ENCODE results near the gene IRS2. TPM values are rescaled to one million over a fixed set of nuclear protein-coding genes. Genes with fewer than 3 reads are reported as not detected.

The IRS2 gene
- polyA plus RNA-seq, 1 of the 3 experiments (the other 2 are of a cell fraction): 7.0 TPM

DNA sequence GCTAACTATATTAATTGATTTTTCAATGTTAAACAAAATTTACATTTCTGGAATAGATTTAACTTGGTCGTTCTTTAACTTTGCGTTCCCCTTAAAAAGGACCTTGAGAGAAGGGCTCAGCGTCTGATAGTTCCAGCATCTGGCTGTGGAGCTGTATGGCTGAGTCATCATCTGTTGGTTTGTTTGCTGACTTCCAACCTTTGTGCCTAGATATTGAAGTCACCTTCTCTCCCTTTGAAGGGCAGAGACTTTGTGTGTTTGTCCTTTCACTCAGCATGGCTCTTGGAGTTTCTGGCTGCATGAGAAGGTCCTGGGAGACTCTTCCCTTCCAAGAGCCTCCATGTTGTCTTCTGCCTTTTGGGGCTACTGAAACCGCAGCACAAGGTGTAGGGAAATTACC is 16.6 kb upstream of the IRS2 start:
- ChIA-PET CTCF (no interaction called here), POLR2A (no interaction called here)
- 0 out of 2 replicates have a peak, but pooled peaks have one; percentile 2 for TF ChIP-seq FOSL2 (IDR thresholded peaks at IDR 0.05; ENCODE audit: borderline replicate concordance, low read depth)
- TF ChIP-seq EZH2phosphoT487 (IDR thresholded peaks at IDR 0.05; ENCODE audit: borderline replicate concordance, low read depth): no peak
- Histone ChIP-seq H3K4me3 (ENCODE audit: low read depth in 2 of 2, low read length in 1 of 2) (no peak overlapping the region), H3K79me2 (ENCODE audit: insufficient read depth) (no peaks in the 10 kb centered on the region), H3K27me3 (ENCODE audit: insufficient read depth) (no peaks in the 10 kb centered on the region), H3K27ac (ENCODE audit: low read depth in 2 of 2, low read length in 1 of 2) (no peak overlapping the region), H3K4me2 (no peak overlapping the region), H3K4me1 (ENCODE audit: control insufficient read depth in 1 of 2, insufficient read depth in 2 of 2, low read depth in 1 of 2, low read length in 1 of 2) (no peaks in the 10 kb centered on the region), H3K9me2 (no peaks in the 10 kb centered on the region), H3K9ac (no peak overlapping the region), H3K36me3 (replicated peaks in 1 of 2; ENCODE audit: control insufficient read depth in 1 of 2, insufficient read depth in 2 of 2, low read length in 1 of 2) (no peaks in the 10 kb centered on the region), H4K20me1 (ENCODE audit: insufficient read depth) (no peaks in the 10 kb centered on the region), H3F3A (replicated peaks; ENCODE audit: insufficient read depth) (peaks cover 4% of the 10 kb centered on the region), H3K9me3 (no peaks in the 10 kb centered on the region), H2AFZ (ENCODE audit: low read depth) (no peak overlapping the region)
- 89% methylated on average over 4 of the region's 4 CpGs for WGBS (ENCODE audit: low lambda C conversion rate)
- DNase-seq: no peak

DNA sequence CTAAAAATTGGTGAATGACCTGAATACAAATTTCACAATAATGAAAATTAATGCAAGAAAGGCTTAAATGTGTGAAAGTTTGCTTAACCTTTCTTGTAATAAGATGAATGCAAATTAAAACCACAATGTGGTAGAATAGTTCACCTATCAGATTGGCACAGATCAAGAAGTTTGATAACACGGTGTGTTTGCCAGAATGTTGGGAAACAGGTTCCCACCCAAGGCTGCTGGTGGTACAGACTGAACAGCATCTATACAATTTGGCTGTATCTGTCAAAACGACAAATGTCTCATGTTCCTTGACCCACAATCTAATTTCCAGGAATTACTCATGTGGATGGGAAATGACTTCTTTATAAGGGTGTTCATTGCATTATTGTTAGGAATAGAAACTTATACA is 8.6 kb upstream of the IRS2 start:
- Histone ChIP-seq H3K4me3 (ENCODE audit: low read depth in 2 of 2, low read length in 1 of 2) (no peak overlapping the region), H3K9ac (no peak overlapping the region), H3K9me3 (no peaks in the 10 kb centered on the region), H3K27ac (ENCODE audit: low read depth in 2 of 2, low read length in 1 of 2) (no peak overlapping the region), H3K79me2 (ENCODE audit: insufficient read depth) (no peaks in the 10 kb centered on the region), H3K9me2 (no peaks in the 10 kb centered on the region), H3K36me3 (replicated peaks in 1 of 2; ENCODE audit: control insufficient read depth in 1 of 2, insufficient read depth in 2 of 2, low read length in 1 of 2) (no peaks in the 10 kb centered on the region), H4K20me1 (ENCODE audit: insufficient read depth) (no peaks in the 10 kb centered on the region), H3K27me3 (ENCODE audit: insufficient read depth) (no peaks in the 10 kb centered on the region), H3F3A (replicated peaks; ENCODE audit: insufficient read depth) (no peaks in the 10 kb centered on the region), H3K4me1 (ENCODE audit: control insufficient read depth in 1 of 2, insufficient read depth in 2 of 2, low read depth in 1 of 2, low read length in 1 of 2) (peaks cover 6 to 11% of the 10 kb centered on the region in 2 experiments; a peak in 3 of 4 replicates), H3K4me2 (no peak overlapping the region), H2AFZ (ENCODE audit: low read depth) (no peak overlapping the region)
- ChIA-PET CTCF (interaction anchor here (0.8 to 1.1 kb wide), 2 partner anchors 834 to 880 kb away, joined by 3 to 4 read pairs; no protein-coding TSS in a partner anchor), POLR2A (no interaction called here)
- DNase-seq: no peak
- WGBS (ENCODE audit: low lambda C conversion rate): 40% methylated on average over 2 of the region's 2 CpGs
- TF ChIP-seq YY1 (IDR thresholded peaks at IDR 0.05; ENCODE audit: low read depth) (no peak), MEF2A (IDR thresholded peaks at IDR 0.05; ENCODE audit: borderline replicate concordance, low read depth) (no peak), CHD2 (IDR thresholded peaks at IDR 0.05; ENCODE audit: low read length, partially characterized antibody) (no peak), ELF1 (IDR thresholded peaks at IDR 0.05) (no peak), MXI1 (IDR thresholded peaks at IDR 0.05; ENCODE audit: low read depth, low read length) (no peak), NFIC (IDR thresholded peaks at IDR 0.05; ENCODE audit: borderline replicate concordance) (no peak), USF1 (IDR thresholded peaks at IDR 0.05; ENCODE audit: borderline replicate concordance, low read depth) (no peak)
- TF ChIP-seq, protein P1, sequence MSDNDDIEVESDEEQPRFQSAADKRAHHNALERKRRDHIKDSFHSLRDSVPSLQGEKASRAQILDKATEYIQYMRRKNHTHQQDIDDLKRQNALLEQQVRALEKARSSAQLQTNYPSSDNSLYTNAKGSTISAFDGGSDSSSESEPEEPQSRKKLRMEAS (IDR thresholded peaks at IDR 0.05; ENCODE audit: low read depth): no peak

DNA sequence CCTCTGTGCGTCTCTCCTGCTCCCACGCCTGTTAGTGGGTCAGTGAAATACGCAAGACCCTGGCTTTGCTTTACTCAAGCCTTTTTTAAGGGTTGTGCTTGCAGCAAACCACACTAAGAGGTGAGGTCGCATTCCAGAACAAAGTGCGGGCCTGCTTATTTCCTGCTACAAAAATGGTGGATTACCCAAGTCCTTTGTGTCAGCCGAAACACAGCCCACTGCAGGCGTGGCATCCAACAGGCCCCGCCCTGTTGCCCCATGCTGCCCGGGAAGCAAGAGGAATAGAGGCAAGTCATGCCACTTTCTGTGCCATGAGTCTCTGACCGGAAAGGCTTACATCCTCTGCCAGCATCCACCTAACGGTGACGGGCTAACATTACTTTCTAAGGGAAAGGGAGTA is 7.7 kb upstream of the IRS2 start:
- H3K36me3 ChIP-seq (replicated peaks in 1 of 2; ENCODE audit: control insufficient read depth in 1 of 2, insufficient read depth in 2 of 2, low read length in 1 of 2): no peaks in the 10 kb centered on the region
- no peaks in the 10 kb centered on the region for H3K9me3 ChIP-seq
- H3F3A ChIP-seq (replicated peaks; ENCODE audit: insufficient read depth): peaks cover 4% of the 10 kb centered on the region
- TF ChIP-seq FOSL2 (IDR thresholded peaks at IDR 0.05; ENCODE audit: borderline replicate concordance, low read depth) (no peak), RFX5 (IDR thresholded peaks at IDR 0.05; ENCODE audit: low read length) (no peak), USF1 (IDR thresholded peaks at IDR 0.05; ENCODE audit: borderline replicate concordance, low read depth) (no peak), NRF1 (IDR thresholded peaks at IDR 0.05; ENCODE audit: low read depth, low read length) (no peak), TAF1 (IDR thresholded peaks at IDR 0.05; ENCODE audit: borderline replicate concordance, low read depth, low read length) (no peak), RAD21 (IDR thresholded peaks at IDR 0.05; ENCODE audit: low read length) (no peak), JUND (IDR thresholded peaks at IDR 0.05) (no peak), MXI1 (IDR thresholded peaks at IDR 0.05; ENCODE audit: low read depth, low read length) (no peak), RXRA (IDR thresholded peaks at IDR 0.05; ENCODE audit: borderline replicate concordance, low read depth) (no peak), TCF12 (IDR thresholded peaks at IDR 0.05) (no peak)
- TF ChIP-seq, protein P2, sequence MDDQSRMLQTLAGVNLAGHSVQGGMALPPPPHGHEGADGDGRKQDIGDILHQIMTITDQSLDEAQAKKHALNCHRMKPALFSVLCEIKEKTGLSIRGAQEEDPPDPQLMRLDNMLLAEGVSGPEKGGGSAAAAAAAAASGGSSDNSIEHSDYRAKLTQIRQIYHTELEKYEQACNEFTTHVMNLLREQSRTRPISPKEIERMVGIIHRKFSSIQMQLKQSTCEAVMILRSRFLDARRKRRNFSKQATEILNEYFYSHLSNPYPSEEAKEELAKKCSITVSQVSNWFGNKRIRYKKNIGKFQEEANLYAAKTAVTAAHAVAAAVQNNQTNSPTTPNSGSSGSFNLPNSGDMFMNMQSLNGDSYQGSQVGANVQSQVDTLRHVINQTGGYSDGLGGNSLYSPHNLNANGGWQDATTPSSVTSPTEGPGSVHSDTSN (IDR thresholded peaks at IDR 0.05): no peak
- no peaks in the 10 kb centered on the region; the same call in 1 of the 2 replicates for H3K79me2 ChIP-seq (ENCODE audit: insufficient read depth)
- no peaks in the 10 kb centered on the region for H3K9me2 ChIP-seq
- H2AFZ ChIP-seq (ENCODE audit: low read depth): no peak overlapping the region
- H3K27ac ChIP-seq (ENCODE audit: low read depth in 2 of 2, low read length in 1 of 2): no peak overlapping the region
- ChIA-PET CTCF (interaction anchor here (1.1 kb wide), 1 partner anchor 833 kb away, joined by 3 read pairs; no protein-coding TSS in a partner anchor), POLR2A (no interaction called here)
- no peaks in the 10 kb centered on the region for H4K20me1 ChIP-seq (ENCODE audit: insufficient read depth)
- H3K9ac ChIP-seq: no peak overlapping the region
- no peak overlapping the region for H3K4me3 ChIP-seq (ENCODE audit: low read depth in 2 of 2, low read length in 1 of 2)
- H3K27me3 ChIP-seq (ENCODE audit: insufficient read depth): no peaks in the 10 kb centered on the region
- H3K4me1 ChIP-seq (ENCODE audit: control insufficient read depth in 1 of 2, insufficient read depth in 2 of 2, low read depth in 1 of 2, low read length in 1 of 2): peaks cover 6 to 19% of the 10 kb centered on the region in 2 experiments; a peak in 3 of 4 replicates
- H3K4me2 ChIP-seq: no peak overlapping the region
- DNase-seq: no peak
- 95% methylated on average over 10 of the region's 12 CpGs for WGBS (ENCODE audit: low lambda C conversion rate)

All from SK-N-SH (cell line).